ENCODE results near the gene PRKAG2. TPM values are rescaled to one million over a fixed set of nuclear protein-coding genes. Genes with fewer than 3 reads are reported as not detected.

PRKAG2 gene
- total RNA-seq, 1 experiment from 2014 or later, result 24.2 TPM

DNA sequence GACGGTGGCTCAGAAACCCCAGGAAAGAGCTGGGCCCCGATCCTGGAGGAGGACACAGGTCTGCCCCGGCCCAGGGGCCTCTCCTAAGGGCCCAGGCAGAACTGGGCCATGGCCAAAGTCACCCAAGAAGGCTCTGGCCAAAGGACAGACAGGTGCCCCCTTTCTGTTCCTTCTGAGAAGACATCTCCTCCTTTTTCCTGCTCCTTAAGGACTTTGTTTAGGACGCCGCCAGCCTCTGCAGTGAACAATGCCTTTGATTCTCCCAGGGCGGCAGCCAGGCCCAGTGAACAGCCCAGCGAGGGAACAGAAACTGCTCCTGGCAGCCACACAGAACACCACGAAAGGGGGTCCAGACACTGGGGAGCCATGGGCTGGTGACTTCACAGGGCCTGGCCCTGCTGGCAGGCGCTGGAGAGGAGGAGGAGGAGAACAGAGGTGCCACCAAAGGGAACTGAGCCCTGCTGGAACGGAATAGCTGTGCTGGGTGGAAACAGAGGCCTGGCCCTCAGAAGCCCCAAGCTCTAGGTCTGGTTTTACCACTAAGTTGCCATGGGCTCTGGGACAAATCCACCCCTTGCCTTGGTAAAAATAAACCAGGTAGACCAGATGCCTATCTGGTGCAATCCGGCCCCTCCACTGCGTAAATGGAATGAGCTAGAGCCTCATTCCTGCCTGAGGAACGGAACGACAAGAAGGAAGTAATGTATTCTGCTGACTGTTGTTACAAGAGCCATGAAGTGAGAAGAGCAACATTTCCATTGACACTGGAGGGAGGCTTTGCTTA is 193.9 kb downstream of the PRKAG2 start:
- no peak for DNase-seq (ENCODE audit: low read depth)

DNA sequence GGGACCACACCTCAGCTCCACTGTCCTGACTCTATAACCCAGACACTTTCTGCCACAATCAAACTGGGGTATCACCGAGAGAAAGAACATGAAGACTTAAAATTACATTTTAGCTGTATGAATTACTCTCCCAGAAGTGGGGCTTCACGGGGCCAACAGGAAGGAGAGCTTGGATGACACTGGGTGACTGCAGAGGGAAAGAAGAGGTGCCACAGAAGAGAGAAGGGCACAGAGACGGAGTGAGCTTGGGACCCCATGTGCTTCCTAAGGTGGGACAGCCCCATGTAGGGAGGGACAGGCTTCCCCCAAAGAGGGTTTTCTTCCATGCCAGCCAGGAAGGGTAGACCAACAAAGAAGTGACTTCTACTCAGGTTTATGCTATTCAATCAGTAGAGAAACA is 195.2 kb downstream of the PRKAG2 start:
- in situ Hi-C loops (cut with HindIII; ENCODE audit: low pct_unique_long_range_greater_than_20kb, low sequenced_read_pairs), result no loop called here

More for the DNA sequence above, 193.9 kb downstream of the PRKAG2 start:
- in situ Hi-C loops (cut with HindIII; ENCODE audit: low pct_unique_long_range_greater_than_20kb, low sequenced_read_pairs), result no loop called here

DNA sequence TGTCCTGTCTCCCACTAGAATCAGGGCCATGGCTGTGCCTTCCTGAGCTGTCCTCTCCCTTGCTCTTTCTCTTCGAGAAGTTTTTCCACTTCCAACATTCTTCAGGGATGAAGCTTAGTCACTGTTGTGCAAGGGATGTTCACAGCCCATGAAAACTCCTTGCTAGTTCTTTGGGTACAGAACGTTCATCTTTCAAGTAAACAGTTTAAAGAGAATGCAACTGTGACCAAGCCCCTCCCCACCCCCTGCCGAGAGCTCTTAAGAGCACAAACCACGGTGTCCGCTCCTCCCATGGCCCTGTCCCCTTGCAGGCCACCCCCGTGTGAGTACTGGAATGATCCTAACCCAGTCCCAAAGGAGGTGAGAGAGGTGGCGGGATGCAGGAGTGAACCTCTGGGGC is 196.1 kb downstream of the PRKAG2 start:
- in situ Hi-C loops (cut with HindIII; ENCODE audit: low pct_unique_long_range_greater_than_20kb, low sequenced_read_pairs), result no loop called here
- DNase-seq (ENCODE audit: low read depth), result no peak

More for the DNA sequence above, 195.2 kb downstream of the PRKAG2 start:
- DNase-seq (ENCODE audit: low read depth), result no peak

DNA sequence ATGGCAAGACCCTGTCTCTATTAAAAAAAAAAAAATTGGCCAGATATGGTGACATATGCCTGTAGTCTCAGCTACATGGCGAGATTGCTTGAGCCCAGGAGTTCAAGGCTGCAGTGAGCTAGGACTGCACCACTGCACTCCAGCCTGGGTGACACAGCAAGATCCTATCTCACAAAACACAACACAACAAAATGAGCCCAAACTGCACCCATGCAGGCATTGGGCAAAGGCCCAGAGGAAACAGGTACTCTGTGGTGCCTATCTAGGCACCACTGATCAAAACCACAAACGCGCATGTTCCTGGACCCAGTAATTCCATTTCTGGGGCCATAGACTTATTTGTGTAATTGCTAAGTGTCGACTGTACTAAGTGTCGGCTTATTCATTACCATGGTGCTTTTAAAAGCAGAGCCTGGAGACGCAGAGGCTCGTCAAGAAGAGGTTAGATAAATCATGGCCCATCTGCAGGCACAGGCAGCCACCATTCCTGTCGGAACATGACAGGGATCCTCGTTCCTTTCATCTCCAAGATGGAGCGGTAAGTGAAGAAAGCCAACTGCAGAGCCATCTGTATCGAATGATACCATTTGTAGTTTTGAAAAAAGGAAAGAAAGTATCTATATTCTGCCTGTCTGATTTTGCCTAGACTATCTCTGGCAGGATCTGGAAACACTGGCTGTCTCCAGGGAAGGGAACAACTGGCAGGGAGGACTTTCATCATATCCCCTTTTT is 196.9 kb downstream of the PRKAG2 start:
- no peak for DNase-seq (ENCODE audit: low read depth)
- in situ Hi-C loops (cut with HindIII; ENCODE audit: low pct_unique_long_range_greater_than_20kb, low sequenced_read_pairs), result no loop called here

DNA sequence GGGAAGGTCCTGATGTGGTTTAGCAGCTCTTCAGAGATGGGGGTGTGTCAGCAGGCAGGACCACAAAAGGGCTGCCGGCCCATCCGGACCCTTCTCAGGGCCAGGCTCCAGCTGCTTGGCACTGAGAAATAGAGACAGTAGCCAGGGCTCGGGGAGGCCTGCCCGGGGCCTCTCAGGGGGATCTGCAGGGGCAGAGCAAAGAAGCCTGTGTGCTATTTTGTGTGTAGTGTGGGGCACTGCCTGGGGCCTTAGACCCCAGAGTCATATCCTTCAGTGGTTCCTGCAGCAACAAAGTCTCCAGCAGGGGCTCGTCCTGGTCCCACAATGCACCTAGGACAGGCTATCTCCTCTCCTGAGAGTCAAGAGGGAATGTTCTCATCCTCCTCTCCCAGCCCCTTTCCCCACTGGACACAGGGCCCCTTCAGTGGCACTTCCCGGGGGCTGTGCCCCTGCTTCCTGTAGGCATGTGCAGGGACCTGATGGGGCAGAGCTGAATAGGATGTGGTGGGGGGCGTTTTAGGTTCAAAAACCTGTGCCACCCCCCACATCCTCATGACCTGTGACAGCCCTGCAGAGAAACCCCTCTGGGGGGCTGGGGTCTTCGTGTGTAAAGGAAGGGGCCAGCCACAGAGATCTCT is 197.7 kb downstream of the PRKAG2 start:
- DNase-seq (ENCODE audit: low read depth), result no peak
- in situ Hi-C loops (cut with HindIII; ENCODE audit: low pct_unique_long_range_greater_than_20kb, low sequenced_read_pairs), result no loop called here

DNA sequence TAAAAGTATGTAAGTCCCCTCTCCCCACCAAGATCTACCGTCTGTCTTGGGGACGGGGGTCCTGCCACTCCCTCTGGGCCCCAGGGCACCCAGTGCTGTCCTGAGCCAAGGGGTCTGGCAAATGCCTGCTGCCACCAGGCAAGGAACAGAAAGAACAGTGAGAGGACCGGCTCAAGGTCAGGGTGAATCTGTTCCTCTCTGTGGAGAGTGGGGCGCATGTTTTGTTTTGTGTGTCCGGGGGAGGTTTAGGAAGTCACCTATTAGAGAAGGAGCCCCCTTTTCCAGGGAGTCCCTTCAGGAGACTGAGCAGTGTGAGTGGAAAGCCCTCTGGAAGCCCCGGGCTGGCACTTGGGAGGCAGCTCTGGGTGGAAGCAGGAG is 198.7 kb downstream of the PRKAG2 start:
- in situ Hi-C loops (cut with HindIII; ENCODE audit: low pct_unique_long_range_greater_than_20kb, low sequenced_read_pairs), result no loop called here
- no peak for DNase-seq (ENCODE audit: low read depth)

DNA sequence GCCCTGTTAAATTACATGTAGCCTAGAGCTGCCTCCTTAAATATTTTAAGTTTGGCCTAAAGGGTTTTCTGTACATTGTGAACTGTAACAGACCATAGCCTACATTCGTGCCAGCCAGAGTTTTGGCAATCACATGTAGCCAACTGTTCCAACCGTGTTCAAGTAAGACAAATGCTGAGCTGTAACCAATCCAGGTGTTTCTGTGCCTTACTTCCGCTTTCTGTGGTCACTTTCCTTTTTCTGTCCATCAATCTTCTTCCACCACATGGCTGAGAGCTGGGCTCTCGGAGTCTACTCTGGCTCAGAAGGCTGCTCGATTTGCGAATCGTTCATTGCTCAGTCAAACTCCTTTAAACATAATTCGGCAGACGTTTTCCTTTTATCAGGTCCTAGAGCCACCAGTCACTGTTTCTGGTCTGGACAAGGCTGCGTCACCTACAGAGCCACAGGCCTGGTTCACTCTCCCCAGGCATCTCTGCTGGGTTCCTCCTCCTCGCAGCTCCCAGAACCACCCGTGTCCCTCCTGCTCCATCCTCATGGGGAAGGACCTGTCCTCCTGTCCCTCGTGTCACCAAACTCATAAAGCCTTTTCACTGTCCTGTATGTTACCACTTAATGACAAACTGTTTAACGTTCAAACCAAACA is 199.2 kb downstream of the PRKAG2 start:
- in situ Hi-C loops (cut with HindIII; ENCODE audit: low pct_unique_long_range_greater_than_20kb, low sequenced_read_pairs), result no loop called here
- DNase-seq (ENCODE audit: low read depth), result no peak

DNA sequence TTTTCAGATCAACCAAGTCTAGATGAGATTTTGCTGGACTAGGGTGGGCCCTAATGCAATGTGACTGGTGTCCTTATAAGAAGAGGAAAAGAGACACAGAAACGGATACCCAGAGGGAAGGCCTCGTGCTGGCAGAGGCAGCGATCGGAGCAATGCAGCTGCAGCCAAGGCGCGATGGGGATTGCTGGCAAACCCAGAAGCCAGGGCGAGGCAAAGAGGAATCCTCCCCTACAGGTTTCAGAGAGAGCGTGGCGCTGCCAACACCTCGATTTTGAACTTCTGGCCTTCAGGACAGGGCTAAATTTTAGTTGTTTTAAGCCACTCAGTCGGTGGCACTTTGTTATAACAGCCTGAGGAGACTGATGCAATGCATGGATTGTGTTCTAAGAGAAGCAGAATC is 200.2 kb downstream of the PRKAG2 start:
- no peak for DNase-seq (ENCODE audit: low read depth)

DNA sequence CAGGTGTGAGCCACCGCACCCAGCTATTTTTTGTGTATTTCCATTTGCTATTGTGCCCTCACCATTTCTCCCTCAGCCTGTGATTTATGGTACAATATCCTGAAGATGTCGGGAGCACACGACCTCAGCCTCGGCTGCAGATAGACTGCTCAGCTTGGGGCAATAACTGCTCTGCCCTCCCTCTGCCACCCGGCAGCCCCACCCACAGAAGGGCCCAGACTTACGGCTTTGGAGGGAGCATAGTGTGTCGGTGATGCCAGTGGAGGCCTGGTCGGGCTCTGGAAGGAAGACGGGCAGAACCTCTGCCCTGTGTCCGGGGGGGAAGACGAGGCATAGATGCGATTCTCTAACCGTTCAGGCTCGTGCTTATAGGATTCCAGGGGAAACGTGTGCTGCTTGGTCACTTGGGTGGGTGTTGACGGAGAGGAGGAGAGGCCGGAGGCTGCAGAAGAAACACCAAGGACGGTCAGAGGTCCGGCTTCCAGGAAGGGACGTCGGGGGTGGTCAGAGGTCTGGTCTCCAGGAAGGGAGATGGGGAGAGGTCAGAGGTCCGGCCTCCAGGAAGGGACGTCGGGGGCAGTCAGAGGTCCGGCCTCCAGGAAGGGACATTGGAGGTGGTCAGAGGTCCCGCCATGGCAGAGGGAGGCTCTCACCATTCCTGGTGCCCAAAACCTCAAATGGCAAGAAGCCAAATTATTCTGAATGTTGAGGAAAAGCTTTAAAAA is 201.6 kb downstream of the PRKAG2 start:
- no peak for DNase-seq (ENCODE audit: low read depth)
- in situ Hi-C loops (cut with HindIII; ENCODE audit: low pct_unique_long_range_greater_than_20kb, low sequenced_read_pairs), result no loop called here

More for the DNA sequence above, 200.2 kb downstream of the PRKAG2 start:
- in situ Hi-C loops (cut with HindIII; ENCODE audit: low pct_unique_long_range_greater_than_20kb, low sequenced_read_pairs), result no loop called here

DNA sequence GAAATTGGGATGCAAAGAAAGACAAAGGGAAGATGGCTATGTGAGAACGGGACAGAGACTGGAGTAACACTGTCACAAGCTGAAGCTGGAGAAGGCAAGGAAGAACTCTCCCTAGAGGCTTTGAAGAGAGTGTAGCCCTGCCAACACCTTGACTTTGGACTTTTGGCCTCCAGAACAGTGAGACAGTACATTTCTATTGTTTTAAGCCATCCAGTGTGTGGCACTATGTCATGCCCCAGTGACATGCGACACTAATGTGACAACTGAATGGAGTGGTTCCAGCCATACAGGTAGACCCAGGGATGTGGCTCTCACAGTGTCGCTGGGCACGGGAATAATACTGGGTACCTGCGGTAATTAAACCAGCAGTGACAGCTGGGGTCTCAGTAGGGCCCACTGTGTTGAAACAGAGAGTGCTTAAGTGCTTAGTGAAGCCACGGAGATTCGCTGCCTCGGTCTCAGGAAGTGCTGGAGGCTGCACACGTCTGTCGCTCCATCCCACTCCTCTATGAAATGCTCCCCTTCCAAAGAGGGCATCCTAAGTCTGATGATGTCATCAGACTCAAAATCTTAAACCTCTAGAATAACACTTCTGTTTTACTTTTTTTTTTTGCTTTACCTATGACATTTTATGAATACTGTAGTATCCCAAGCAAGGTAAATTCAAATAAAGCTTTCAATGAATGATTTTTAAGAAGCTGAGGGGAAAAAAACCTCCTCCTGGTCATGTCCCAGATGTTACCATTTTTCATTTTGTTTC is 202.6 kb downstream of the PRKAG2 start:
- in situ Hi-C loops (cut with HindIII; ENCODE audit: low pct_unique_long_range_greater_than_20kb, low sequenced_read_pairs), result no loop called here

DNA sequence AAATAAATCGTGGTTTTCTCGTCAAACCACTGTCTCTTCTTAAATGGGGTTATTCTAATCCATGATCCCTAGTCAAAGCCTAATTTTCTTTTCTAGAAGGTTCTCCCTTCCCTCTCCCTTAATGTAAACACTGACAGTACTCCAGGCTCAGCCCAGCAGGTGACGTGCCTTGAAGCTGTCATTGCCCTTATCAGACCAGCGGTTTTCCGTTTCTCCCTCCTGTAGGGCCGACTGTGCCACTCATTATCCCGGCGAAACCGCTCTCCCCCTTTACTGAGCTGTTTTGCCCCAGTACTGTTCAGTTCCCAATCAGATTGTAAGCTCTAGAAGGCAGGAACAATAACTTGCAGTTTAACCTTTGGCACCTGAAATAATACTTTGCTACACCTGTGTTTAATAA is 203.7 kb downstream of the PRKAG2 start:
- in situ Hi-C loops (cut with HindIII; ENCODE audit: low pct_unique_long_range_greater_than_20kb, low sequenced_read_pairs), result no loop called here
- no peak for DNase-seq (ENCODE audit: low read depth)

More for the DNA sequence above, 202.6 kb downstream of the PRKAG2 start:
- no peak for DNase-seq (ENCODE audit: low read depth)

DNA sequence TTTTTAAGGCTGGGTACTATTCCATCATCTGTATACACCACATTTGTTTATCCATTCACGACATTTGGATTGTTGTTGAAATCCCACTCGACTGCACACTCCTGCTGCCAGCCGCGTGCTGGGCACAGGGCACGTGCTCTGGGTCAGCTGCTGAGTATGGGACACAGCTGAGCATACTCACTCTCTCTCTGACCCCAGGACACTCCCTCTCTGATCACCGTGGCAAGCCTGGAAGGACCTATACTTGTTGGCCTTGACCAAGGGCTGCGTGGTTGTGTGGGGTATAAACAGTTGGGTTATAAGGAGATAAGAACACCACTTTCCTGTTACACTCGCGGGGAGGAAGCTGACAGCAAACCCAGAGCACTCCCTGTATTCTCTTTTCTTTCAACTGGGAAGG is 204.2 kb downstream of the PRKAG2 start:
- DNase-seq (ENCODE audit: low read depth), result no peak
- in situ Hi-C loops (cut with HindIII; ENCODE audit: low pct_unique_long_range_greater_than_20kb, low sequenced_read_pairs), result no loop called here

DNA sequence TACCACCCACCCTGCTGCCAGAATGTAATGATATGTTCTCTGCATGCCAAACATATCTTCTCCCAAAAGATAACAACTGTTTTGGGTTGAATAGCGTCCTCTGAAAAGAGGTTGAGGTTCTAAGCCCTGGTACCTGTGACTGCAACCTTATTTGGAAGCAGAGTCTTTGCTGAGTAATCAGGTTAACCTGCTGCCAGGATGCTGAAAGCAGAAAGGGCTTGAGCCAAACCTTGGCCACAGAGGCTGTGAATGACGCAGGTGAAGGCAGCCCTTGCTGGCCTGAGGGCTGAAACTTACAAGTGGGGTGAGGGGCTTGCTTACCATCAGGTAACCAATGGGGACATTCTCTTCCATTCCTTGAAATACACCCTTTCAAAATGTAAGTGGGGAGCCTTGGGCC is 205.4 kb downstream of the PRKAG2 start:
- no peak for DNase-seq (ENCODE audit: low read depth)

DNA sequence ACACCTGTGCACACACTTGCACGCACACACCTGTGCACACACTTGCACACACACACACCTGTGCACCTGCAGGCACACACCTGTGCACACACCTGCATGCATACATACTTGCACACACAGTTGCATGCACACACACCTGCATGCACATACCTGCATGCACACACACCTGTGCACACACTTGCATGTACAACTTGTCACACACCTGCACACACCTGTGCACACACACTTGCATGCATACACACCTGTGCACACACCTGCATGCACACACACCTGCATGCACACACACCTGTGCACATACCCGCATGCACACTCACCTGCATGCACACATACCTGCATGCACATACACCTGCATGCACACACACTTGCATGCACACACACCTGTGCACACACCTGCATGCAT is 207.2 kb downstream of the PRKAG2 start:
- DNase-seq (ENCODE audit: low read depth), result no peak
- in situ Hi-C loops (cut with HindIII; ENCODE audit: low pct_unique_long_range_greater_than_20kb, low sequenced_read_pairs), result no loop called here

More for the DNA sequence above, 205.4 kb downstream of the PRKAG2 start:
- in situ Hi-C loops (cut with HindIII; ENCODE audit: low pct_unique_long_range_greater_than_20kb, low sequenced_read_pairs), result no loop called here

DNA sequence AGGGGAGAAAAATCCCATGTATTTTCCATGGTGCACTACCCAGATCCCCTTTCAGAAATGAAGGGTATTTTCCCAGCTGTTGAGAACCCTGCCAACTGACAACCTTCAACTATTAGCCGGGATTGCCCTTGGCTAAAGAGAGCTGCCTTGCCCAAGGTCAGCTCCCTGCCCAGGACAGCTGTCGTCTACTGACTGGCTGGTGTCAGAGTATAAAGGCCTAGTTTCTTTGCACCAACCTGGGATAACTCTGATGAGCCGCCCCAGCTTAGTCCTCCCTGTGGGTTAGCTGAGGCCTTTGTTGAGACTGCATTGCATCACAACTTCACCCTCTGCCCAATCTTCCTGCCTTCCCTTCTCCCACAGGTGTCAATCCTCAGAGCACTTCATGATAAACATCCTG is 210.0 kb downstream of the PRKAG2 start:
- no peak for DNase-seq (ENCODE audit: low read depth)
- in situ Hi-C loops (cut with HindIII; ENCODE audit: low pct_unique_long_range_greater_than_20kb, low sequenced_read_pairs), result no loop called here

DNA sequence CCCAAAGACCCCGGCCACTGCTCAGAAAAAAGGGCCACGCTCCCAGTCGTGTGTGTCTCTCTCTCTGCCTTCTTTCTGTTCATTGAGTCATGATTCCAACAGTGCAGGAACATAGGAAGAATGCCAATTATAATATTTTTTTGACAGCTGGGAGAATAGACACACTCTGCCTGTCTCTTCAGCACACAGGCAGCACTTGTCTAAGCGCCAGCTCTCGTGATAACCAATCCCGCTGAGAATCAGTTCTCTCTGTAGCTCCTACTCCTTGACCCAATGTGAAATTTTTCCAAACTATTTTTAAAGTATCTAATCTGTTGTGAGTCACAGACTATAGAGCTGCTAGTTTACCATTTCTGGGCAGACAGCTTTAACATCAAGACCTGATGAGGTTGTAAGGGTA is 211.5 kb downstream of the PRKAG2 start:
- in situ Hi-C loops (cut with HindIII; ENCODE audit: low pct_unique_long_range_greater_than_20kb, low sequenced_read_pairs), result no loop called here
- no peak for DNase-seq (ENCODE audit: low read depth)

DNA sequence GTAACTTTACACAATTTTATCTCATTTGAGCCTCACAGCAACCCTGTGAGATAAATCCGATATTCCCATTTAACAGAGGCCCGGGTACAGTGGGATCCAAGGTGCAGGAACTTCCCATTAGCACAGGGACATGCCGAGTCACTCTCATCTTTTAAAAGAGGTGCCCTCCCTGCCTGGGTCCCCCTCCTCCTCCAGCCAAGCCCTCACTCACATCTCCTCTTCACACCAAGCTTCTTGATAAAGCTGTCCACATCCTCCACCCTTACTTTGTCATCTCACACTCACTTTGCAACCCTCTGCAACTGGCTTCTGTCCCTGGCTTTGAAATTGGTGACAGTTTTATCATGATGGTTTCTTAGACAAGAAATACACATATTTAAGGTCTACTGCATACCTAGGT is 212.6 kb downstream of the PRKAG2 start:
- in situ Hi-C loops (cut with HindIII; ENCODE audit: low pct_unique_long_range_greater_than_20kb, low sequenced_read_pairs), result no loop called here
- no peak for DNase-seq (ENCODE audit: low read depth)

Measured in Caki2 (cell line).